Mammary epithelial cell (primary cell): Measurements from ENCODE around the gene WNT10A.

ENCODE experiments used
- CTCF ChIP-seq, 2 donors: IDR thresholded peaks in 1 of 2; conservative IDR thresholded peaks in 1 of 2; 2 replicates each; pipeline ENCODE4 v1.5.1; 2011 to 2012; ENCODE audit warnings: inconsistent platforms in 2 of 2, low read length in 2 of 2, mild to moderate bottlenecking in 2 of 2, control low read depth in 1 of 2, low read depth in 1 of 2; ENCODE audit not compliant: insufficient read depth in 1 of 2; ENCODE audit errors: extremely low read depth in 1 of 2
- EZH2 ChIP-seq: IDR thresholded peaks from 2 replicates; pipeline ENCODE4 v1.6.1; 2012; ENCODE audit warnings: low read length, inconsistent platforms, borderline replicate concordance

- TF ChIP-seq CTCF (conservative IDR thresholded peaks at IDR 0.05 in 1 of 2, IDR thresholded peaks at IDR 0.05 in 1 of 2; ENCODE audit: extremely low read depth in 1 of 2, insufficient read depth in 1 of 2, low read depth in 1 of 2, low read length in 2 of 2) (no peak), EZH2 (no peak)
Observed at GRCh38 chr2:218865999-218866398, 14.7 kb upstream of the WNT10A start.
